DMS79 (cell line): ENCODE data around the gene STARD8.

Experiments used
- DNase-seq: peaks from one replicate; lab custom pipeline; 2025; lab: John Stamatoyannopoulos, UW

STARD8 gene

DNA sequence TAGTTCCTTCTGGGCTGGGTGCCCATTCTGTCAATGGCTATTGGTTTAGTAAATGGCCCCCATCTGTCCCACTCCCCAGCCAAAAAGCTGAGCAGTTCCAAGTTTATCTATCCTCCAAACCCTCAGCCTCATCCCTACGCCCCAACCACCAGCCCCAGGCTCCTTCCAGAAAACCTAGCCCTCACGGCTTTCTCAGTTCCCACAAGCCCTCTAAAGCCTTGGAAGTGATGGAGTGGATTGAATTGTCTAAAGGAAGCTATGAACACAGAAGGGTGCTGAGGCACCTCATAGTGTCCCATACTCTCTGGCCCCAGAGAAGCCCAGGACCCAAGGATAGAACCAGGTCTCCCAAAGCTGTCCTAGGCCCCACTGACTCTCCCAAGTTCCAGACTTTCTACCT lies 105.8 kb downstream of the STARD8 start:
- DNase-seq = no peak

- DNase-seq = no peak
These were observed 106.9 kb downstream of the STARD8 start for GRCh38 chrX:68754406-68754805.

DNA sequence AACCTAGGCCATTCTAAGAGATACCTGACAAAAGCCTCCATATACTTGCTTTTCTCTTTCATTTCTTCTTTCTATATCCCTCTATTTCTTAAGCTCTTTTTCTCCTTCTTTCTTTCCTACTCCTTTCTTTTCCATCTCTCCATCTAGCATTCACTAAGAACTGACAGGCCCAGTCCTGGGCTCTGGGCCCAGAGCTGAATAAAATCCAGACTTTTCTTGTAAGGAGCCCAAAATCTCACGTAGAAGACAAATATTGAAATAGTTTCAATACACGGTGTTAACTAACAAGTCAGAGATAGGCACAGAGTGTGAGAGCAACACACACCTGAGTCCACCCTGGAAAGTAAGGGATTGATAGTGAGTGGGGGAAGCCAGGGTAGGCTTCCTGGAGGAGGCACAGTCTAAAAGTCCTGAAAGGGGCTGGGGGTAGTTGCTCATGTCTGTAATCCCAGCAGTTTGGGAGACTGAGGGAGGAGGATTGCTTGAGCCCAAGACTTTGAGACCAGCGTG lies 108.2 kb downstream of the STARD8 start:
- DNase-seq = no peak

DNA sequence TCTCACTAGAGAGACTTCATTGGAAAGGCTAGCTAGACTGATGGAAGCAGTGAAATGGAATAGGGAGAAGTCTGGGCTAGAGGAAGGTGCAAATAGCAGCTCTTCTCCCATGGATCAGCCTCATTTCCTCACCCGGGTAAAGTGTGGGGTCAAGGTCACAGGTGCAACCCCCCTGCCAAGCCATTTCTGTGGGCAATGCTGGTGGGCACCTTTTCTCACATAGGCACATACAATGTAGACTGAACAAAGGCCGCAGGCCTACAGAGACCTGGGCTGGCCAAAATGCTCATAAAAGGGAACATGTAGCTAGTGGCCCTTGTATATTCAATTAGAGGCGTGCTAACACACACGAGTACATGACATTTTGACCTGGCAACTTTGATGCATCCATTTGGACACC lies 109.9 kb downstream of the STARD8 start:
- DNase-seq = no peak

DNA sequence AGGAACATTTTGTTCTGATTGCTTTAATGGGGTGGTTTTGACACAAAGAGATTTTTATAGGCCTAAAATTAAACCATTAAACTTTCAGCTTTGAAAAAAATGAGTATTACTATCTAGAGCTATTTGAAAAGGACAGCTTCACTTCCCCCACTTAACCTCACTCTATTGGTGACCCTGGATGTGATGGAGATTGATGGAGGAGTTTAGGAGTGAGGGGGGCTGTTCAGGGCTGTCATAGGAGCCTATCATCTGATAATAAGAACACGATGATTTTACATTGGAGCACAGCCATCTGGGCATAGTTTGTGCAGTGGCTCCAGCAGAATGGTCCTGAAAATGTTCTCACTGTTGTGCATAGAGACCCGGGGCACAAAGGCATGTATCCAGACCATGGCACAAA lies 110.3 kb downstream of the STARD8 start:
- no peak for DNase-seq

DNA sequence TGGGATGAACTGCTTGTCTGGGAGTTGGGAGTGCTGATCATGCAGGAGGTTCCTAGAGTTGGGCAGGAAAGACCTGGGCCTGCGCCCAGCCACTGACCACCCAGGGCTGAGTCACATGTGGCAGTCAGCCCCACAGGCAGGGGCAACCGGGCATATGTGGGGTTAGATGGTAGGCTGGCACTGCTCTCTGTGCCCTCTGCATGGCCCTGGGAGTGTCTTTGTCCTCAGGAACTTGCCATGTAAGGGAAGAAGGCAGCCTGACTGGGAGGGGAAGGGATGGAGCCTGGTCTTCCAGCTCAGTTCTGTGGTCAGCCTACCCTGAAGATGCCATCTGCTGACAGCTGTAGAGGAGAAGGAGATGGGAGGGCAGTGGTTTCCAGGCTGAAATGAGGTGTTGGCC lies 111.2 kb downstream of the STARD8 start:
- DNase-seq = no peak

GRCh38 chrX:68761086-68761485 lies 113.6 kb downstream of the STARD8 start:
- no peak for DNase-seq

DNA sequence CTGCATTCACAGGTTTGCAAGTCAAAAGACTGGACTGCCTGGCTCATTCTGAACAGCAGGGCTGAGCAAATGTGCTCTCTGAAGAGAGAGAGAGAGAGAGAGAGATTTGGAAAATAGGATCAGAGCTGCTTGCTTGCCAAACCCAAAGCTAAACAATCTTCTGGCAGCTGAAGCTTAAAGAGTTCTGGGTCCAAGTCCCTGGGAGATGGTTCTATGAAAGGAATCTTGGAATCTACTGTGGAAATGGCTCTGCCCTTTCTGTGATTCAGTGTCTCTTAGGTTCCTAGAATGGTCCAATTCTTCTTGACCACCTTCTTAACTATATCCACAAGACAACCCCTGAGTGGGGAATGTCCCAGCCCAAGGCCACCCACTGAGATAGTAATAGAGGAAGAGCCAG lies 115.3 kb downstream of the STARD8 start:
- DNase-seq = no peak

DNA sequence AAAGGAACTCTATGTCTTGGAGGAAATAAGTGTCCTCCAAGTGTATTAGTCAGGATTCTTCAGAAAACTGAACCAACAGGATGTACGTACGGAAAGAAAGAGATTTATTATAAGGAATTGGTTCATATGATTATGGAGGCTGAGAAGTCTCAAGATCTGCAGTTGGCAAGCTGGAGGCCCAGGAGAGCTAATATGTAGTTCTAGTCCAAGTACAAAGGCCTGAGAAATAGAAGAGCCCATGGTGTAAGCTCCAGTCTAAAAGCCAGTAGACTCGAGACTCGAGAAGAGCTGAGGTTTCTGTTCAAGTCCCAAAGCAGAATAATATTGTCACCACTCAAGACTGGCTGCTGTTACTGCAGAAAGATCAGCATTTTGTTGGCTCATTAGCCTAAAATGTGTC lies 116.0 kb downstream of the STARD8 start:
- DNase-seq = no peak
